ENCODE data around the gene CPPED1. TPM values are rescaled to one million over a fixed set of nuclear protein-coding genes. Genes with fewer than 3 reads are reported as not detected.
A peak's percentile ranks its signal among the peaks of the same experiment; 100 is the strongest.

CPPED1 gene
- total RNA-seq, 1 experiment from 2014 or later, result 8.0 TPM

GRCh38 chr16:12681653-12682052, 122.0 kb downstream of the CPPED1 start:
- no peak for DNase-seq (ENCODE audit: low read depth)

- no peak for DNase-seq (ENCODE audit: low read depth)
Measured at GRCh38 chr16:12680531-12680930, 123.2 kb downstream of the CPPED1 start.

- no peak for DNase-seq (ENCODE audit: low read depth)
Measured at GRCh38 chr16:12679660-12680272, 123.9 kb downstream of the CPPED1 start.

- DNase-seq (ENCODE audit: low read depth), result no peak
Measured at GRCh38 chr16:12678983-12679382, 124.7 kb downstream of the CPPED1 start.

GRCh38 chr16:12677502-12677901, 126.2 kb downstream of the CPPED1 start:
- DNase-seq (ENCODE audit: low read depth), result no peak

GRCh38 chr16:12675852-12676251, 127.8 kb downstream of the CPPED1 start:
- DNase-seq (ENCODE audit: low read depth), result peak; percentile 81

- DNase-seq (ENCODE audit: low read depth), result no peak
Measured at GRCh38 chr16:12675046-12675445, 128.6 kb downstream of the CPPED1 start.

- no peak for DNase-seq (ENCODE audit: low read depth)
Measured at GRCh38 chr16:12674524-12674923, 129.2 kb downstream of the CPPED1 start.

GRCh38 chr16:12674071-12674470, 129.6 kb downstream of the CPPED1 start:
- peak; percentile 63 for DNase-seq (ENCODE audit: low read depth)

- no peak for DNase-seq (ENCODE audit: low read depth)
Measured at GRCh38 chr16:12673466-12673865, 130.2 kb downstream of the CPPED1 start.

GRCh38 chr16:12672986-12673385, 130.7 kb downstream of the CPPED1 start:
- DNase-seq (ENCODE audit: low read depth), result no peak

GRCh38 chr16:12669908-12670307, 133.8 kb downstream of the CPPED1 start:
- DNase-seq (ENCODE audit: low read depth), result no peak

- no peak for DNase-seq (ENCODE audit: low read depth)
Measured at GRCh38 chr16:12667909-12668308, 135.8 kb downstream of the CPPED1 start.

- no peak for DNase-seq (ENCODE audit: low read depth)
Measured at GRCh38 chr16:12664164-12664733, 139.4 kb downstream of the CPPED1 start.

GRCh38 chr16:12661656-12662172, 142.0 kb downstream of the CPPED1 start:
- peak; percentile 45 for DNase-seq (ENCODE audit: low read depth)

GRCh38 chr16:12659871-12660270, 143.8 kb downstream of the CPPED1 start:
- DNase-seq (ENCODE audit: low read depth), result no peak

GRCh38 chr16:12658506-12658905, 145.2 kb downstream of the CPPED1 start:
- no peak for DNase-seq (ENCODE audit: low read depth)

GRCh38 chr16:12655537-12655936, 148.2 kb downstream of the CPPED1 start:
- DNase-seq (ENCODE audit: low read depth), result no peak

- no peak for DNase-seq (ENCODE audit: low read depth)
Measured at GRCh38 chr16:12653820-12654392, 149.8 kb downstream of the CPPED1 start.

GRCh38 chr16:12652924-12653323, 150.8 kb downstream of the CPPED1 start:
- DNase-seq (ENCODE audit: low read depth), result no peak

- DNase-seq (ENCODE audit: low read depth), result no peak
Measured at GRCh38 chr16:12651765-12652512, 151.7 kb downstream of the CPPED1 start.

- no peak for DNase-seq (ENCODE audit: low read depth)
Measured at GRCh38 chr16:12649356-12649755, 154.3 kb downstream of the CPPED1 start.
